Posterior cingulate gyrus (tissue), 11 donors: ENCODE results near the gene FBXL17.

Source experiments
- DNase-seq, 10 donors: peaks; one replicate each; pipeline versions ENCODE4 v3.0.0 to v3.0.0-alpha.2; 2020 to 2021; ENCODE audit warnings: mixed read lengths in 3 of 10
- intact Hi-C: fragments of 100-400 bp; cut with DNase I; formaldehyde crosslinking; loops from one replicate; pipeline ENCODE4 v1.15.1; 2023

Gene FBXL17

DNA sequence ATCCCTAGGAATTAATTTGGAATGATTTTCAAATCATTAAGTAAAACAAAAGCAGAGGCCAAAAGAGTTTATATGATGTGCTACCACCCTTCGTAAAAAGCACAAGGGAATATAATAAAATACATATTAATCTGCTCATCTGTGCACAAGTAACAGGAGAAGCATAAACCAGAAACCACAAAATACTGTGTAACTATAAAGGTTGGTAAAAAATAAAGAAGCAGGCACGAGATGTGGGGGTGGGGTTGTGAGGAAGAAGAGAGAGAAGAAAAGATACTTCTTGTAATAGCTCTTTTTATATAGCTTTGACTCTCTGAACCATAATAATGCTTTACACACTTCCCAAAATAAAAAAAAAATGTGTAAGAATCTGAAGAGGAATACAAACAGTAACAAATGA is 496.3 kb downstream of the FBXL17 start:
- intact Hi-C loops = no loop called here

DNA sequence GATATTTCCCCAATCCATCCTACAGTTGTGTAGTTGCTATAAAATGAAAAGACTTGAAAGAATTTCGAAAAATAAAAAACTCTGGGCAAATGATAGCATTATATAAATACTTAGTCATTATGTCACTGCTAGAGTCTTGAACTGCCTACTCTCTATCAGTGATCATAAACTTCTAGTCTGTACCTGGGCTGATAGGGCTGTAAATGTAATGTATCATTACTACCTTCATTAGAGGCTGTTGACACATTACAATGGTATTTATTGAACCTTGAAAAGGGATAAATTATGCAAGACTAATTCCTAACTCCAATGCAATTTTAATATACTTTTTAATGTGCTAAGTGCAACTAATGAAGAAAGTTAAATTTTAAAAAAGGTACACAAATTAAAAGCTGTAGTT is 497.0 kb downstream of the FBXL17 start:
- DNase-seq = no peak

More for the DNA sequence above, 496.3 kb downstream of the FBXL17 start:
- DNase-seq = no peak

DNA sequence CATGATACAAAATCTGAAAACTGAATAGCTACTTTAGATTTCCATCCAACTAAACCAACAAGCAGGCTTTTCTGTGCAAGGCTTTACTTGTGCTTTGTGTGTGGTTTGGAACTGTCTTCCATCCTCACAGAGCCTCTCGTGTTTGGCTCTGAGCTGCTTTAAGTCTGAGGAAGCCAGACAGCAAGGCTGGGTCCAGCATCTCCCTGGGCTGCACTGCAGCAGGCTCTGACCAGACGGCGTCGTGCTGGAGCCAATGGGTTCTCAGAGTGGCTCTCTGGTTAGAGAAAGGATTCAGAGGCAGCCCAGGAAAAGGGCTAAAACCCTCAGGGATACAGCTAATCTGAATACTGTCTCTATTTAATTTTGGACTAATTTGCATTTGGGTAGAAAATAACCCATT is 503.2 kb downstream of the FBXL17 start:
- intact Hi-C loops = no loop called here
- peak in 9 of 10 donors; percentile 28 to 92 (median 54) for DNase-seq

More for the DNA sequence above, 497.0 kb downstream of the FBXL17 start:
- intact Hi-C loops = no loop called here

DNA sequence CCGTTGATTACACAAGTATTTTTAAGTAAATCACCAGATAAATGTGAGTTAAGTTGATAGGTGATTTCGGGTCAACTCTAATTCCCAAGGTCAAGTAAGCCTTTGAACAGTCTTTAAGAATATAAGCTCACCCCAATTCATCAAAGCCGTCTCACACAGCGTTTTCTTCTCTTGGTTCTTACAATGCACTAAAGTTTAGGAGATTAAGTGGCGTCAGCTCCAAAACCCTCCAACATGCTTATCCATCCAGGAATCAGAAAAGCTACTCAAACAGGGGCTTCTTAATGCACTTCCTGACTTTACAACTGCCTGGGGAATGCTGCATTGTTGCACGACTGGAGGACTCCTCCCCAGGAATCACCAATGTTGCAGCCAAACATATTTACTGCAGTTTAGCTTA is 505.0 kb downstream of the FBXL17 start:
- intact Hi-C loops = no loop called here
- DNase-seq = no peak

DNA sequence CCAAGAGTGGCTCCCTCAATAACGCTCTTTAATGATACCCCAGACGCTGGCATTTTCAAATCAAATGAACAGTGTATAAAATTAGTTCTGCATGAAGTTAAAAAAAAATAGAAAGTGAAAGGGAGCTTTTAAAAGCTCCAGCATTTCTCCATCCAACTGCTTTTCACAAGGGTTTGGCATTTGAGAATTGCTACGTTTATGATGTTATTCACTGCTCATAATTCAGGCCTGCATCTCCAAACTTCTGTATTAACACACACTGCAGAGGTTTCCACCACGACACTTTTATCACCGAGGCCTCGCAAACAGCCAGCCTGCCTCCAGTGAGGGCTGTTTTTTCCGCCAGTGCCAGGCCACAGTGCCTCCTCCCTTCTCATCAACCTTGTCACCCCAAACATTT is 505.6 kb downstream of the FBXL17 start:
- DNase-seq = no peak
- intact Hi-C loops = no loop called here

DNA sequence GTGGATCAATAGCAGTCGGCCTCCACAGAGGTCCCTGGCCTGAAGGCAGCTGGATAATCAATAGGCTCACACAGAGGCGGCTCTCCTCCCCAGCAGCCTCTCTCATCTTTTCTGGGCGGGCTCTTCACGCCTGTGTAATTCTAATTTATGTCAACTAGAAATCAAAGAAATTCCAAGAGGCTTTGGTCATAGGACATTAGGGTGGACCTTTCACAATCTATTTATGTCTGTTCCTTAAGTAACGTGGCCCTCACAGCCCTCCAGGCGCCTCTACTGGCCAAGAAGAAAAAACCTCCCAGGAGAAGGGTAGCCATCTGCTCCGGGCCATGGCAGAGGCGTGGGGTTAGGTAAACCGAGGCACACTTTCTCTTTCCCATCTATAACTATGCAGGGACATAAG is 506.1 kb downstream of the FBXL17 start:
- intact Hi-C loops = no loop called here

DNA sequence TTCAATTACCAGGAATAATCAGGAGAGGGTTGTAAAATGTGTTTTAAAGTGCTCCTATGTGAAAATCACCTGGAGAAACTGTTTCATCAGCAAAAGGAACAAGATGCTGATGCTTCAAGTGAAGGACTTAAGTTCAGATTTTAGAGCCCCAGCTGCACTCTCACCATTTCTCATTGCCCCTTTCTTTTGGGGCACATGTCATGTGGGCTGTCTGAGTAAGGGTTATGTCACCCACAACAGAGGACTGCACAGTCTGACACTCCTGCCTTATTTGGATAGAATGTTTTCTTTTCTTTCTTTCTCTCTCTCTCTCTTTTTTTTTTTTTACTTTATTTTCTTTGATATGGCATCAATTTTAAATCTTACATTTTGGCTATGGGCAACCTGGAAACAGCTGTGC is 507.1 kb downstream of the FBXL17 start:
- intact Hi-C loops = no loop called here
- DNase-seq = no peak

More for the DNA sequence above, 506.1 kb downstream of the FBXL17 start:
- DNase-seq = no peak

DNA sequence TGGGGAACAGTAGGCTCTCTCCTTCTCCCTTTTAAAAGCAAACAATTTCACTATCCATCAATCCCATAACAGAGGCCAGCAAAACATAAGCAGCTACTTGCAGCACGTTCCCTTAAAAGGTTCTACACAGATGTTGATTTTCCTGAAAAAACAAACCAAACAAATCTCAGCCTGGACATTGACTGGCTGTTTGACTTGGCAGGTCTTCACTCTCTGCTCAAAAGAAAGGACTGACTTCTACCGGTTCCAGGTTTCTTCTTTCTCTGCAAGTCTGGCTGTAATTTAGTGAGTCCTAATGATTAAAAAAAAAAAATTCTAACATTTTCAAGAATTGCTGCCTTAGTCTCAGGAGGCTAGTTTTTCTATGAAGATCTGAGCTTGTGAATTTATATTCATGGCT is 508.0 kb downstream of the FBXL17 start:
- intact Hi-C loops = no loop called here
- no peak for DNase-seq

DNA sequence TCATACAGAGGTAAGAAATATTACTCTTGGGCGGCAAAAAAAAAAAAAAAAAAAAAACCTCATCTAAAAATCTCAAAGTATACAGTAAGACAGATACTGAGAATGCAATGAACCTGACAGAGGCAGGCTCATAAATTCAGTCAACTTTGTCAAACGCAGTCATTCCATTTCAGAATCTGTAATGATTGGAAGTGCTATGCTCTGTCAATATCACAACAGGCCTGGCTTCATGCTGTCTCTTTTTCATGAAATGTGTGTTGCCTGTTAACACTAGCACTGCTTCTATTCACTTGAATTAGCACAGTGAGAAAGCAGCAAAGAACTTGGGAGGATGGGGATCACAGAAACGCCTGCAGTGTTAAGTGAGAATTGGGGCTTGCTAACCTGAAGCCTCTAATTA is 510.9 kb downstream of the FBXL17 start:
- no peak for DNase-seq
- intact Hi-C loops = no loop called here

DNA sequence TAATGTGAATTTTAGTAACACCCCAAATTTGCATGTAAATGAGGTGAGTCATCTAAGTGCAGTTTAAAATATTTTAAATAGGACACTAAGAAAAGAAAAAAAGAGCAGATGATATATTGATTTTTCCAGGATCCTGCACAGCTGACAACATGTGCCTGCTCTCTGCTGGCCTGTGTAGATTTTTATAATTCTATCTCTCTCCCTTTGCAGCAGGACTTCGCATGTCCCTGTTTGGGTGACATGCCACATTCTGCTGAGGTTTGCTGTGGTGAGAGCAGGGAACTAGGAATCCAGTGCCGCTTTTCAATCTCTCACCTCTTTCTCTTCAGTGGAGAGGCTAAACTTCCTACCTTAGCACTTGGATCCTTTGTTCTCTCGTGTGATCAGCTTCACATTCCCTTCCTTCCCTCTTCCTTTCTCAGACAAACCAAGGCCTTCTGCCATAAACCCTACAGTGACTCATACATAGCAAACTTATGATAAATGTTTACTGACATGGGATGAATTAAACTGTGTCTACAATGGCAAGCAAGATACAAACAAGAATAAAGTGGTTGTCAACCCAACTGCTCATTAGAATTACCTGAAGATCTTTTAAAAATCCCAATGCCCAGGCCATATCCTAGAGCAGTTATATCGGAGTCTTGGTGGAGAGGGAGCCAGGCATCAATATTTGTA is 512.3 kb downstream of the FBXL17 start:
- DNase-seq = peak in 1 of 10 donors; percentile 12
- intact Hi-C loops = no loop called here

DNA sequence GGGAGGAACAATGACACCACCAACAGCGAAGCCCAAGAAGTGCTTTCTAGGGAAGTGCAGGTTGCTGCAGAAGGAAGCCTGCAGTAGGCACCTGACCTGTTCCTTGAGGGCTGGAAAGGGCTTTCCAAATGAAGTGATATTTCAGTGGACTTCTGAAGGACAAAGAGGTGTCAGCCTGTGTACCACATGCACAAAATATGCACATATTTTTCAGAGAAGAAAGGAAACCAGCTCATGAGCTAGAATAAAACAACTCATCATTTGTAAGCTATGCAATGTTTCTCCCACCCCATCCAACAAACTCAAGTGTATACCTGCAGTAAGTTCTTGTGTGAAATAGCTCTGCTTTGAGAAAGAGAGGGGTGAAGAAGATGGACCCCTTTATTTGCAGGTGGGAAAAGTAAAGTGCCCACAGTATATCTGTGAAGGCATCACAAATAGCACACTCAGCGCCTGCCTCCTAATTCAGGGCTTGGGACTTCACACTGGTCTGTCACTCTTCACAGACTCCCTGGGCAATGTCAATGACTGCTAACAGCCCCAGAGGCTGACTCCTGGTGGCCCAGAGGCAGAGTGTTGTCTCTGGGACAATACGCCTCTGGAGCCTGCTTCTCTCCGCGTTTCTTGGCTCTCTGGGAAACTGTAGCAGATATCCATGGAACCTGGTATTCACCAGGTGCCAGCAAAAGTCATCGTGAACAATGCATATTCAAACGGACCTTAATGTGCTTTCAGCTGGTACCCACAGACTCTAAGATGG is 513.1 kb downstream of the FBXL17 start:
- DNase-seq = no peak
- intact Hi-C loops = no loop called here

GRCh38 chr5:107867266-107867665 is 514.6 kb downstream of the FBXL17 start:
- intact Hi-C loops = no loop called here
- DNase-seq = no peak

- intact Hi-C loops = no loop called here
- no peak for DNase-seq
Measured at GRCh38 chr5:107864793-107865192, 517.1 kb downstream of the FBXL17 start.

- no peak for DNase-seq
- intact Hi-C loops = no loop called here
Measured at GRCh38 chr5:107863125-107863524, 518.8 kb downstream of the FBXL17 start.

- peak in 1 of 10 donors; percentile 39 for DNase-seq
- intact Hi-C loops = no loop called here
Measured at GRCh38 chr5:107861565-107861964, 520.3 kb downstream of the FBXL17 start.

DNA sequence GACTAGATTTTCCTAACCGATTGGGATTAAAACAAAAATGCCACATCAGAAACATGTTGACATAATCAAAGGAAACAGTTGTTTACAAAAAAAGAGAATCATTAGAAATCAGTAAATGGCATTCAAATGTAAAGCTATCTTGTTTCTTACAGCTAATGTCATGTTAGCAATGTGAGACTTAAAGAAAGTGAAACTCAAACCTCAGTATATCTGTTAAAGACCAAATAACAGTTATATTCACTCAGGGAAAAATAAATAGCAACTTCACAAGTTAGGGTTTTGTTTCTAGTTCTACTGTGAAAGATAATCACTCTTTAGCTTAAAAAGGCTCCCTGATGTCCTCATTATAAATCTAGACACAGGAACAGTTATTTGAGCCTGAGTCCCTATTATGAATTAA is 521.9 kb downstream of the FBXL17 start:
- DNase-seq = no peak
- intact Hi-C loops = no loop called here

DNA sequence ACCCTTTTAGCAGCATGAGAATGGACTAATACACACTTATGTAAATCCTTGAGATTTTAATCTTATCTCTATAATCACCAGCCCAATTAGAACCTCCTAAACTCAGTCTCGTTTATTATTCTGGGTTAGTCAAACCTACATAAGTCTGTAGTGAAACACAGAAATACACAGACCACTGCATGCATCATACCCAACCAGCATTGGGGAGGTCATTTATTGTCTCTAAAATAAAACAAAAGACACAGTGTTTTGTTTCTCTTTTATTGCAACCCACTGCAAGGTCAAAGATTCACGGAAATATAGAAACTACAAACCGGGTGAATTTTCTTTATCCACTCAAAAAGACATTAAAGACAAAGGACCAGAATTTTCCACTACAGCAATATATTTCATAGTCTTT is 523.1 kb downstream of the FBXL17 start:
- no peak for DNase-seq
- intact Hi-C loops = no loop called here

- intact Hi-C loops = no loop called here
- DNase-seq = no peak
Measured at GRCh38 chr5:107858324-107858723, 523.6 kb downstream of the FBXL17 start.

DNA sequence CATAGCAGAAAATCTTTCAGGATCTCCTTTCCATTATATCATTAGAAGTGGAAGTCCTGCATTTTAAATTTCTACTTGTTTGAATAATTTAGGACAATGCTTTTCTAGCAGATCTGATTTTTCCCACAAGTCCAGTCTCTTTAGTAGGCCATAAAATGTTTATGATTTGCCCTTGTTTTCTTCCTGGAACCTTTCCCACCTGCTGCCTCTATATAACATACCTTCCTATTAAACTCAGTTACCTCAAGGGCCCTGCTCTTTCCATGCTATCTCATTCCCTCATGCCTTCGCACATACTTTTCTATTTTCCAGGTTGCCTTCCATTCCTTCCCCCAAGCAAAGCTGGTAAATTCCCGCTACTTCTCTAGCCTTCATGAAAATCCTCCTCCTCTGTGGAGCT is 524.1 kb downstream of the FBXL17 start:
- DNase-seq = no peak
- intact Hi-C loops = no loop called here

DNA sequence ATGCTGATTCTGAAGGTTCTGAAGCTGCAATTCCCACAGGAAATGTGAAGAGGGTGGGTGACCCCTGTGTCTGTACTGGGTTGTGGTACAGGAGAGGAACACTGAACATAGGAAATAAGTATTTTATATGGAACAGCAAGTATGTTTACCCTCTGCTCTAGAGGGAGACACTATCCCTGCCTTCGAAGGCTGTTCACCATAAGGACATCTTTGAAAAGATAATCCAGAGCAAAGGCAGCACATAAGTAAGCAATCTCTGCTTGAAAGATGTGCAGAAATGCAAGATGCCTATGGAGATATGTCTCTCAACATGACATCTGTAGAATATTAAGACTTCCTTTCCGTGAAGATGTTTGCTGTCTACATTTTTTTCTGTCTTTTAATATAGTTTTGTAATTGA is 526.7 kb downstream of the FBXL17 start:
- DNase-seq = no peak
- intact Hi-C loops = no loop called here

DNA sequence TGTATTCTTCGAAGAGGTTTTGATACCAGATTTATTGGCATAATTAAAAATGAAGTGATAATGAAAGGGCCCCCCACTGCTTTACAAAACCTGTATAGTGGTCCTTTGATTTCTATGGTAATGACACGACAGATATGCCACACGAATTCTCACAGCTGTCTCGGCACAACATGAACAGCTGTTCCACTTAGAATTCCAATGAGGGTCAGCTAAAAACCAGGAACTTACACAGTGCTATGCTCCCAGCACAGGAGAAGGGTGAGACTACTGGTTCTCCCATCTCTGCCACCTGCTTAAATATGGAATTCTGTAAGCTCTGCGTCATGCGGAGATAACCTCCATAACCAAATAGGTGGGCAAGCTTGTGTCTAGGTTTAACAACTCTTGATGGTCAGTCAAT is 528.2 kb downstream of the FBXL17 start:
- DNase-seq = no peak
- intact Hi-C loops = no loop called here

DNA sequence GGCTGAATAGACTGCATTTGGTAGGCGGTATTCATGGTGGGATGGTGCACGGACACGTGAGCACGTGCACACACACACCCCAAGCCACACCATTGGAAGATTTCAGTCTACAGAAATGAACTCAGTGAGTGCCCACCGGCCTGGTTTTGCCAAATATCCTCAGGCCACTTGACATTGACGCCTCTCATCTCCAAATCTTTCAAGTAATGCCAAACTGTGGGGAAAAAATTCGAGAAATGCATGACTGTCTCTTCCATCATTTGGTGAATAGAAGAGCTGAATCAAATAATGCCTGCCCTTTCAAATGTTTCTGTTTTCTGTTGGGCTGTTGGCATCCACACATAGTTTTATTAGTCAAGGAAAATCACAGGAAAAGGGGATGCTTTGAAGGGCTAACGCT is 528.9 kb downstream of the FBXL17 start:
- no peak for DNase-seq
- intact Hi-C loops = no loop called here
